DMS153 (cell line): ENCODE data around the gene PNPLA5.

Experiments used
- DNase-seq: peaks from one replicate; lab custom pipeline; 2025; lab: John Stamatoyannopoulos, UW

Gene PNPLA5

DNA sequence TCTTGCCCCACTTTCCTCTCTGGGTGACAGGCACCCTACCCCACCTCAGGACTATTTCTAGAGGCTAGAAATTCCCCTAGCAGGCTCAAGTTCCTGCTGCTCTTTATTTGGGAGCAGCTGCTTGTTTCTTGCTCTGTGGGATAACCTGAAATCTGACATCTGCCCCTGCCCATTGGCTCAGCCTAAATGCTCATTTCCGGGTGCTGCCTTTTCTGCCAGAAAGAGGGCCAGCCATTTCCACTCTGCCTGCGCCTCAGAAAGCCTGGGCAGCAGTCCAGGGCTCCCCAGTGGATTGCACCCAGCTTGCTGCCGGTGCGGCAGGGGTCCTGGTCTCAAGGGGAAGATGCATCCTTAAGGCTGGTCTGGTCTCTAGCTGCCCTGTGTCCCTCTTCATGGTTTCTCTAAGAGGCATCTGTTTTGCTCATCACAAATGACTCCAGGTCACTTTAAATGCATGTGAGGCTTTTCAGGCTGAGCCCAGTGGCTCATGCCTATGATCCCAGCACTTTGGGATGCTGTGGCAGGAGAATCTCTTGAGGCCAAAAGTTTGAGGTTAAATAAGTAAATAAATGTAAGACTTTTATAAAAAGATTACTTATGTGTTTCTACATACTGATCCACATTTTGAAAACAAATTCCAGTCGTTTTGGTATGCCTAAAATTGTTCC lies 10.3 kb upstream of the PNPLA5 start:
- no peak for DNase-seq

DNA sequence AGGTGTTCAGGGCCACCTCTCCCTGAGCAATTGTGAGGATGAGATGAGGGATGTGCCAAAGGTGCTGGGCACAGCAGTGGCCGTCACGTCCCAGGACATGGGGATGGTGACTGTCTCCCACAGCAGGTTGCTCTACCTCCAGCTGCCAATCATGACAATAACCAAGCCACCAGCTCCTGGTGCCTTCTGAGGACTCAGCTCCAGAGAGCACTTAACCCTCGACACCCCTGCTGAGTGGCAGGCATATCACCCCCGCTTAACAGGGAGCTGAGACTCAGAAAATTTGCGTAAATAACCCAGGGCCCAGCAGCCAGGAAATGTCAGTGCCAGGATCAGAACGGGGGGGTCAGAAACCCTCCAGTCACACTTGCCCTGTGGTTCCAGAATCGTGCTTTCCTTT lies 8.4 kb upstream of the PNPLA5 start:
- DNase-seq: no peak

DNA sequence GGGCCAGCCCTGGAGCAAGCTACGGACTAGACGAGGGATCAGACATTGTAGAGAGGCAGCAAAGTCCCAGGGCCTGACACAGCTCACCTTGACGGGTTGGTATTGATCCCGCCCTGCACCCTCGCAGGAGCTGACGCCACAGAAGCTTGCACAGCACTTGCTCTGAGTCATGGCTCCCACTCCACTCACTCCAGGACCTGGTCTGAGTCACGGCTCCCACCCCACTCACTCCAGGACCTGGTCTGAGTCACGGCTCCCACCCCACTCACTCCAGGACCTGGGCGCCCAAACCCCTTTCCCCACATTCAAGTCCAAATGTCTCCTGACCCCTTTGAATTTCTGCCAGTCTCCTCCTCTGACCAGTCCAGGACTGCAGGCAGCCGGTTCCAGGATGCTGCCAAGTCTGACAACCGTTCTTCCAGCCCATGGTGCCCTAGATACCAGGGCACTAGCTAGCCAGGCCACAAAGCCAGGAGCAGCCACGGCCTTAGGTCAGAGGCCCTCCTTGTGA lies 6.0 kb upstream of the PNPLA5 start:
- no peak for DNase-seq

DNA sequence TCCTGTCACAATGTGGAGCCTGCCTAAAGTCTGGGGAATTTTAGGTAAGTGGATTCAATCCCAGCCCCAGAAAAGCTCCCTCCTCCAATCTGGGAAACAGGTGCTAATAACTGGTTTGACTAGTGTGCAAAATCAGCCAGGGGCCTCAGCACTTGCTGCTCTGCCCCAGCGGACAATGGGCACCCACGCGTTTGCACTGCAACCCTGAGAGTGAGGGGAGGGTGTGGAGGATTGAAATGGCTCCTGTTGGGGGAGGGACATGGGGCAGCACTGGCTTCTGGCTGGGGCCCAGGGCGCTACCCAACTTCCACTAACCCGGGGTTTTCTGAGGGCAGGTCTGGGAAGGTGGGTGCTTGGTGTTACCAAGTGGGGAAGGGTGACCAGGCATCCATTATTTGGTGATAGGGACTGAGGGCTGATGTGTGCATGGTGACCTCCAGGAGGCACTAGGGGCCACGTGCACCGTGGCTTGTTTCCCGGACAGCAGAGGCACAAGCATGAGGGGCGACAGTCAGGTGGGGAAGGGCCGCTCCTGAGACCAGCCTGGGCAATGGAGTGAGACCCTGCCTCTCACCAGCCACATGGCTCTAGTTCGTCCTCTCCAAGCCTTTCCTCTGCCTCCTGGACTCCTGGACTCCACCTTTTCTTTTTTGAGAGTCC lies 4.3 kb upstream of the PNPLA5 start:
- DNase-seq: no peak

DNA sequence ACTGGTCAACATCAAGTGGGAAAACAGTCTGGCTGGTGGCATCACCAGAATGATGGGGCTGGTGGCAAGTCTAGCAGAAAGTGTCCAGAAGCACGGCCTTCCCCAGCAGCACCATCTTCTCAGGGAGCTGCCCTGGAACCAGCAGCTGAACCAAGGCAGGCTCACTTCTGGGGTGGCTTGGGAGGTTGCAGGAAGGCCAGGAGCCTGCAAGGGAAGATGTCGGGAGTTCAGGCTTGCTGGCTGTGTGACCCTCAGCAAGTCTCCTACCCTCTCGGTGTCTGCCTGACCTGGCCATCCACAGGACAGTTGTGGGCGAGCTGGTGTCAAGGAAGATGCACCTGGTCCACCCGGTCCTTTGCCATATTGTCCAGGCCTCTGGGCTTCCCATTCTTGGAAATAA lies 2.3 kb upstream of the PNPLA5 start:
- DNase-seq: no peak

DNA sequence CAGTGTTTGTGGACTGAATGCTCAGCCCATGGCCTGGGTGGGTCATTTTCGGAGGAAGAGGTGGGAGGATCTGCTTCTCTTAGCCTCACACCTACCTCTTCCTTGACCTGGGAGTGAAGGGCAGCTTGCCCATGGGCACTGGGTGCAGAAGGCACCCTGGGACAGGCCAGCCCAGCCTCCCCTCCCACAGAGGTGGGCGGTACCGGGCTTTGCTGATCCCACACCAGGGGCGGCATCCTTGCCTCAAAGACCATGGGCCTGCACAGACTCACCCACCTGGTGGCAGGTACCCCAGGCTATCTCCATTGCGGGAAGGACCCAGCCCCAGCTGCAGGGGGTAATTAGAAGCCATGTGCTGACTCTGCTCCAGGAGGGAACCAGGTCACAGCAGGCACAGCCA lies 1.5 kb upstream of the PNPLA5 start:
- DNase-seq: no peak

DNA sequence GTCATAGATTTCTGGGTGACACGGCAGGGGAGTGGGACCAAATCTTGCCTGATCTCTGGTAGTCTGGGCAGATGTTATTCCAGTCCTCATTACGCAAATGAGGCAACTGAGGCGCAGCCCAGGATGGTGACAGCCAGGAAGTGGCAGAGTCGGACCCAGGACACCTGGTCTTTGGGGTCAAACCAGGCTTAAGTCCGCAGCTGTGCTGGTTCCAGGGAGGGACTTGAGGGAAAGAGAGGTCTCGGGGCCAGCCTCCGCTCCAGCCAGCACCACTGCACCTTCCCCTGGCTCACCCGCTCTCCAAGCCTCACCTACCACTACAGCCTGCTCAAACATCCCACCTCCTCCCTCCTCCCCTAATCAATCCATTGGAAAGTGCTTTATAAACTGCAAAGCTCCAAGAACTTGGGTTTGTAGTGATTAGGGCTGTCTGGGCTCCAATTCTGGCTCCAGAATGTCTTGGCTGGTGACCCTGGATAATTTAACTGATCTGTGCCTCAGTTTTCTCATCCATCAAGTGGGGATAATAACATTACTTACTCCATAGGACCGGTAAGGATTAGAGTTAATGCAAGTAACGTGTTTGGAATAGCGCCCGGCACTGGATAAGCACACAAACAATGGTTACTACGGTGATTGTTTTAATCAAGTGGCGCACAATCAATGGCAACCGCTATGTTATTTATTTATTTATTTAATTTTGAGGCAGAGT lies 526 bp upstream of the PNPLA5 start:
- DNase-seq: no peak

DNA sequence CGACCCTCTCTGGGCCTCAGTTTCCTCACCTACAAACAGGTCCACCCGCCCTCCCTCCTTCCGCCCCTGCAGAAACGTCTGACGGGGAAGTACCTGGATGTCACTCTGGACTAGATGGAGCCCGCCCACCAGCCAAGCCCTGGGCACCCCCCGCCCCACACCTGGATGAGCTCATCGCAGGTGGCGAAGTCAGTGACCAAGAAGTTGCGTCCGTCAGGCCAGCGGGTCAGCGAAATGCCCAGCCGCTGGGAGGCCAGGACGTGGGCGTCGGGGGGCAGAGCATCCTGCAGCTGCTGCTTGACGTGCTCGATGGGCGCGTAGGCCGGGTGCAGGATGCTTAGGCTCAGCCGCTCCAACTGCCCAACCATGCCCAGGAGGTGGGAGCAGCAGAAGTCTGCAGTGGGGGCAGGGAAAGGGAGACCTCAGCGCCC lies 897 bp downstream of the PNPLA5 start:
- no peak for DNase-seq

DNA sequence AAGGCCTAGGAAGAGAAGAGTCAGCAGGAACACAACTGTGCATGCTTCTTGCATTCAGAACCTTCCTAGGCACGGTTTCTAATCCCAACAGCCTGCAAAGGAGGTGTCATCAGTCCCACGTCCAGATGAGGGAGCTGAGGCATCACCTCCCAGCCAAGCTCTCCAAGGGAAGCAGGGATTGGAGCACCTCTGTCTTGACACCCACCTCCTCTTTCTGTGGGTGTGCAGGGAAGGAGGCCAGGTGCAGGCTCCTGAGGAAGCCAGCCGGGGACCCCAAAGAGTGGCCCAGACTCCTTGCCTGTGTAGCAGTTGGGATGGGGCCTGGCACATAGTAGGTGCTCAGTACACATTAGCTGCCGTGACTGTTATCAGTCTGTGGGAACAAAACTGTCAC lies 2.0 kb downstream of the PNPLA5 start:
- no peak for DNase-seq

DNA sequence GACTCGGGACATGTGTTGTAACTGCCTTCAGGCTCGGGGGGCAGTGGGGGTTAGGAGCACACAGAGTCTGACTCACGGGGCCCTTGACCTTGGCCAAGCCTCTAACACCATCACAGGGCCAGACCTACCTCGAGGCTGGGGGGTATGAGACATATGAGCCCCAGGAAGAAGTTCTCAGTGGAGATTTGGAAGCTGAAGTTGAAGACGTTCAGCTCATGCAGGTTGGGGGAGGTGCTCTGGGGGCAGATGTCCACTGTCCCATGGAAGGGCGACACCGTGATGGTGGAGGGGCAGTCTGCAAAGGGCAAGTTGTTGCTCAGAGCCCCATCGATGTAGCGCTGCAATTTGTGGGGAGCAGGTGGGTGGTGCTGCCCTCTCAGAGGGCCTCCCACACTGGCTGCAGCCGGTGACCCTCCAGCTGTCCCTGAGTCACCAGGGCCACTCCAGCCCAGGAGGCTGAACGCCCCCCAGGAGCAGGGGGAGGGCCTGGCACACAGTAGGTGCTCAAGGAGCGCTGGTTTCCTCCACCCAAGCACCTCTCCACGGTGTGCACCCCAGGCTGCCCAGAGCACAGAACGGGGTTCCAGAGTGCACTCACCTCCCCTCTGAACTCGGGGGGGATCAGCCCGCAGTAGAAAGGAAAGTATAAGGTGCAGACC lies 2.5 kb downstream of the PNPLA5 start:
- no peak for DNase-seq

DNA sequence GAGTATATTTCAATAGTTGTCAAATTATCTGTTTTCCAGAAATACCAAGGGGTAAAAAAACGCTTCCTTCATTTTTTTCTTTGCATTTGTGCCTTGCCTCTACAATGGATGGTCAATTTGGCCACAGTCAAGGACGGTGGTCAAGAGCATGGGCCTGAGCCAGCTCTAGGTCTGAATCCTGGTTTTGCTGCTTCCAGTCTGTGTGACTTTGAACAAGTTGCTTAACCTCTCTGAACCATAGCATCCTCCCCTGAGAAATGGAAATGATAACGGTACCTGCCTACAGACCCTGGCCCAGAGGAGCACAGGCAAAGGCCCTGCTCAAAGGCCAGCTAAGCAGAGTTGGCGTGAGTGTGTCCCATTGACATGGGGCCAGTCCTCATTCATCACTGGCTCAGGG lies 3.1 kb downstream of the PNPLA5 start:
- DNase-seq: no peak

DNA sequence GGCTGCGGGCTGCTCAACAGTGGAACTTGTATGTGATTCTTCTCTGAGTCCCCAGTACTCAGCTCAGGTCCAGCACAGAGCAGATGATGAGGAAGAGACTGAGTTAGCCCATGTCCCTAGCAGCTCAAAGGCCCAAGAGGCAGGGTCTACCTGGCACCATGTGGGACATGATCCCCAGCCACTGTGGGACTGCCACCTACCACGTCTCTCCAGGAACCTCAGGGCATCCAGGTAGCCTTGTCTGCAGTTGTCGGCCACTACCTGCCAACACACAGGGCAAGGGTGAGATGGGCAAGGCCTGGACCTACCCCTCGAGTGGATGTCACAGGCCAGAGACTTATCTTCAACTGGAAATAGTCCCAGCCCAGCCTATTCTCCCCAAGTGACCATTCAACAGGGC lies 4.4 kb downstream of the PNPLA5 start:
- DNase-seq: no peak

DNA sequence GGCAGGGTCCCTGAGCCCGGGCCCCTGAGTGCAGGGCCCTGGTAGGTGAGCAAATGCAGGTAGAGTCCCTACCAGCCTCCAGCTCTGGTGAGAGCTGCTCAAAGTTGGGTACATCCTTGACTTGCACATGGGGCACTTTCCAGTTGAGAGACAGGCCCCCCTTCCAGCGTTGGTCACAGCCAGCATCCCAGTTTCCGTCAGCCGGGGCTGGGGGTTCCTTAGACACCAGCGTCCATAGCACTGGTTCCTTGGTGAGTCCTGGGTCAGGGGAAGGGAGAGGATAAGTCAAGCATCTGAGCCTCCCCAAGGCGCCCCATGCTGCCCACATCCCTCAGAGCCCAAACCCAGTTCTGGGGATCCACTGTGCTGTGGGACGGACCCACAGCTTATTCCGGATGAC lies 5.6 kb downstream of the PNPLA5 start:
- no peak for DNase-seq

DNA sequence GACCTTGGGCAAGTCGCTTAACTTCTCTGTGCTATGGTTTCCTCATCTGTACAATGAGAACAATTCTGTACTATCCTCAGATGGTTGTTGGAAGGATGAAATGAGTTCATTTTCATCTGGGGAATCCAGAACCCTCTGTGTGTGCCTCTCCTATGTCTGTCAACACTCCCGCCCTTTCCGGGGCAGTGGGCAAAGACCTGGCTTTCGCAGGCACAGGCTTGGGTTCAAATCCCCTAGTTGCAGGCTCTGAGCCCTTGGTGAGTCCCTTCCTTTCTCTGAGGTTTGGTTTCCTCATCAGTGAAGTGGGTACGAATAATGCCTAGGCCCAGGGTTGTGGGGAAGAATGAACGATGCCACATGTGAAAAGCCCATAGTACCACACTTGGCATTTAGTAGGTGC lies 6.0 kb downstream of the PNPLA5 start:
- no peak for DNase-seq

DNA sequence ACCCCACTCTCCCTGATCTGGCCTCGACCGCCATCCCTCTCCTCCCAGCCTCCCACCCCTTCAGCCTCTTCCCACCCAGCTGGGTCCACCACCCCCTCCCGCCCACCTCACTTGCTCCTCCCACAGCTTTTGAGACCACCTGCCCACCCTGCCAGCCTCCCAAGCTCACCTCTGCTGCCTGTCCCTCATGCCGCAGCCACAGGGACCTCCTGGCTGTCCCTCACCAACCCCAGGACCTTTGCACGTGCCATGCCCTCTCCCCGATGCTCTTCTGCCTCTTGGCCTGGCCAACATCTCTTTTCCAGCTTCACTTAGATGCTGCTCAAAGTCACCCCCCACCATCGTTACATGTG lies 6.5 kb downstream of the PNPLA5 start:
- no peak for DNase-seq

DNA sequence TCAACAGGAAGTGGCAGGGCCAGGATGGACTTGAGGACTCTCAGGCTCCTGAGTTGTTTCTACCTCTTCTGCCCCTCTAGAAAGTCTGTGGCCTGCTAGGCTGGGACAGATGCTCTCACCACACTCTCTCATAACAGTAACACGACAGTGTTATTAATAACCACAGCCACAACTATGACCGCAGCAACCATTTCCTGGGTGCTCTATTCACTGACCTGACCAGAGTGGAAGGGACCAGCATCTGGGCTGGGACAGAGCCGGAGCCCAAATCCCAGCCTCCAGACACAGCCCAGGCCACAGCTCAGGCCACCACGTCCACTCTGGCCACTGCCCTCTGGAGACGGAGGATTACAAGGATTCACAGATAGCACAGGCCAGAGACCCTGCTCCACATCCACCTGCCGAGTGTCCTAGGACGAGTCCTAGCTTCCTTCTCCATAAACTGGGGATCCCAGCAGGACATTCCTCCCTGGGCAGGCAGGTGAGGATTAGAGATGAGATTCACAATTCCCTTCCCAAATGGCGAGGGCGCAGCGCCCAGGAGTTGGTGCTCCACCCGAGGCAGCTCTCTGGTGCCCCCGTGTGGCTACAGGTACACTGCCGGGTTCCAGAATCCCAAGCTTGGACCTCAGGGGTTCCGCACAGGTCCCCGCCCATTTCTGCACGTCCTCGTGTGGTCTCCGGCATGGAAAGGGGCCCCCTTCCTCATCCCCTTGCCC lies 7.1 kb downstream of the PNPLA5 start:
- no peak for DNase-seq

DNA sequence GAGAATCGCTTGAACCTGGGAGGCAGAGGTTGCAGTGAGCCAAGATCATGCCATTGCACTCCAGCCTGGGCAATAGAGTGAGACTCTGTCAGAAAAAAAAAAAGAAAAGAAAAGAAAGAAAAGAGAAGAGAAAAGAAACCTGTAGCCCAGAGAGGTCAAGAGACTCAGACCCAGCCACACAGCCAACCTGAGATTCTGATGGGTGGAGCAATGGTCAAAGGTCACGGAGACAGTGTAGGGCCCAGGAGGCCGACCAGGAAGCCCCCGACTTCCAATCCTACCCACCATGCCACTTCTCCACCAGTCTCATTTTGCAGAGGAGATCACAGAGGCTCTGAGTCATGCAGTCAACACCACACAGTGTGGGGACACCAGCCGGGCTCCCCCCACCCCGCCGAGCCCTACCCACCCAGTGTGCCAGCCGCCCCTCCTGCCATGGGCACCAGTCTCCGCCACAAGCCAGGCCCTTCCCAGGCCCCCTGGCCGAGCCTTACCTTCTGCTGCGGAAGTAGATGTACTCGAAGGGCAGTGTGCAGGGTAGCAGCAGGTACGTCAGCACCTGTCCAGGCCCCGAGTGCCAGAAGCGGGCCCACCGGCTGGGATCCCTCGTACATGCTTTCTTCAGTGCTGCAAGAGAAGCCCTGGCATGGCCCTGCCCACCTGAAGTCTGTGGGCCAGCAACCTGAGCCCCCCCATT lies 7.9 kb downstream of the PNPLA5 start:
- no peak for DNase-seq

DNA sequence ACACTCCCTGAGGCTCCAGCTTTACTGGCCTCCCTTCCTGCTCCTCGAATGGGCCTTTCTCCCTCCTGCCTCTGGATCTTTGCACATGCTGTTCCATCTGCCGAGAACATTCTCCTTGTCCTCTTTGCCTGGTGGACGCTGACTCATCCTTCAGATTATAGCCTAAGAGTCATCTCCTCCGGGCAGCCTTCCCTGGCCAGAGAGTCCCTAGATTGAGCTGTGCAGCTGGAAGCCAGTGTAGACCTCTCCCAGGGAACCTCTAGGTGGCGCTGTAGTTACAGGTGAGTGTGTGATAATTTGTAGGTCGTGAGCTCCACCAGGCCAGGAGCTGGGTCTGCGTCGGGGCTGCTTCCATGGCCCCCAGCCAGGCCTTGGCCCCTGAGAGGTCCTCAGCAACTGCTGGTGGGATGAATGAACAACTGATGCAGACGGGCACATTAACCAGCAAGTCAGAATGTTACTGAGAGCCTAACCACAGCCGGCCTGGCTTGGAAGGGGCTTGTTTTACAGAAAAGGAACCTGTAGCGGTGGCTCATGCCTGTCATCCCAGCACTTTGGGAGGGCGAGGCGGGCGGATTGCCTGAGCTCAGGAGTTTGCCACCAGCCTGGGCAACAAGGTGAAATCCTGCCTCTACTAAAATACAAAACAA lies 8.7 kb downstream of the PNPLA5 start:
- peak; percentile 68 for DNase-seq

DNA sequence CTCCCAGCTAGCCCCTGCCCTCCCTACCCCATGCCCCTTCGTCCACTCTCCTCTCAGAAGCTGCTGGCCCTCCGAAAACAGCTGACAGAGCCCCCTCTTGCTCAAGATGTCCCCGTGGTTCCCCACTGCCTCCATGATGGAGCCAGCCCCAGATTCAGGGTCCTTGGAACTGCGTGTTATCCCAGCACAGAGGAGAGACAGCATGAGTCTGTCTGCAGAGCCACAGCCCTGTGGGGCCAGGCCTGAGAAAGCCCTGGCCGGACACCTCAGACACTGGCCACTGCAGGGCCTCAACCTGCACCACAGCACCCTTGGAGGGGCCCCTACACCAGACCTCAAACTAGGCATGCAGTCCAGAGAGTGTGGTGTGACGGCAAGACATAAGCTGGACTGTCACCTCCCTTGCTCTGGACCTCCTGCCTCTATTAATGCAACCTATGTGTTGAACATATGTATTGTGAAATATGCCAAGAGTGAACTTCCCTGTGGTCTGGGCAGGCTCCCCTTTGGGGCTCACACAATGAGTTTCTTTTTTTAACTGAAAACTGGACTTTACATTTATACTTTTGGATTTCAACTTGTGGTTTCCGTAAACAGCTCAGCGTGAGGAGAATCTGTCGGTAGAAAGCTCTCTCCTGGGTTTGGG lies 9.6 kb downstream of the PNPLA5 start:
- no peak for DNase-seq
